OCI-LY7 (cell line): ENCODE measurements around the gene NDC80. TPM values are rescaled to one million over a fixed set of nuclear protein-coding genes. Genes with fewer than 3 reads are reported as not detected.
A peak's percentile ranks its signal among the peaks of the same experiment; 100 is the strongest.
"Not testable (repeated sequence)": the region's sequence is repeated elsewhere in the genome, so short reads cannot be mapped to it uniquely, and the experiment has no call there.

Experiments
- Bru-seq: library from RNA; stranded (reverse); fragments of 400-500 nt; gene quantifications from one replicate; lab custom pipeline; 2021; lab: Mats Ljungman, UMichigan
- BruChase-seq, 2 experiments: library from RNA; stranded (reverse); fragments of 400-500 nt; gene quantifications; one replicate each; lab custom pipeline; 2021; lab: Mats Ljungman, UMichigan
- BruUV-seq: library from RNA; stranded (reverse); fragments of 400-500 nt; replicated peaks from 2 replicates; lab custom pipeline; 2021; lab: Mats Ljungman, UMichigan
- CTCF ChIA-PET: fragments of 300-600 bp; sonication (Branson Sonifier 250); formaldehyde crosslinking; loops from one replicate; lab custom pipeline; 2022; ENCODE audit warnings: antibody characterized with exemption; ENCODE audit not compliant: unreplicated experiment; lab: Charles Lee
- POLR2A ChIA-PET: fragments of 300-600 bp; sonication (Branson Sonifier 250); formaldehyde crosslinking; loops from one replicate; lab custom pipeline; 2022; ENCODE audit warnings: antibody characterized with exemption; lab: Charles Lee
- DNase-seq: peaks from one replicate; pipeline ENCODE4 v3.0.0-alpha.2; 2015; ENCODE audit warnings: low spot score
- H2AFZ ChIP-seq: fragments of 200-600 bp; sonication (generic), shearing (Covaris generic); 2 replicates; pipeline ENCODE4 v1.6.1; 2014; ENCODE audit warnings: mild to moderate bottlenecking, antibody characterized with exemption, low read length, moderate library complexity
- H3K27ac ChIP-seq: fragments of 200-600 bp; sonication (generic); 2 replicates; pipeline ENCODE4 v1.5.1; 2014; ENCODE audit warnings: mixed run types, low read depth, mild to moderate bottlenecking, moderate library complexity, low read length, inconsistent platforms; ENCODE audit not compliant: poor library complexity, severe bottlenecking
- H3K36me3 ChIP-seq: fragments of 200-600 bp; sonication (generic); 2 replicates; pipeline ENCODE4 v1.6.1; 2014; ENCODE audit warnings: mild to moderate bottlenecking, antibody characterized with exemption, low read length, moderate library complexity, mixed read lengths; ENCODE audit not compliant: insufficient read depth
- H3K4me1 ChIP-seq: fragments of 200-600 bp; sonication (generic); 2 replicates; pipeline ENCODE4 v1.5.1; 2014; ENCODE audit warnings: mild to moderate bottlenecking, low read length; ENCODE audit not compliant: insufficient read depth, poor library complexity, severe bottlenecking
- H3K4me2 ChIP-seq: fragments of 200-600 bp; sonication (generic); 2 replicates; pipeline ENCODE4 v1.6.1; 2014; ENCODE audit warnings: mild to moderate bottlenecking, low read length
- H3K4me3 ChIP-seq: fragments of 200-600 bp; sonication (generic); 2 replicates; pipeline ENCODE4 v1.5.1; 2014; ENCODE audit warnings: mild to moderate bottlenecking, low read depth, low read length; ENCODE audit not compliant: poor library complexity, severe bottlenecking
- H3K79me2 ChIP-seq: fragments of 200-600 bp; sonication (generic); 2 replicates; pipeline ENCODE4 v1.6.1; 2016; ENCODE audit warnings: low read depth, mild to moderate bottlenecking, low read length, moderate library complexity, mixed read lengths; ENCODE audit not compliant: insufficient read depth
- H3K9me2 ChIP-seq: fragments of 200-600 bp; sonication (generic); 2 replicates; pipeline ENCODE4 v1.6.1; 2016; ENCODE audit warnings: mild to moderate bottlenecking, low read length, mixed read lengths; ENCODE audit not compliant: insufficient read depth
- H3K9me3 ChIP-seq: fragments of 200-600 bp; sonication (generic); 2 replicates; pipeline ENCODE4 v1.6.1; 2014; ENCODE audit warnings: mild to moderate bottlenecking, mixed run types, low read length, mixed read lengths
- H4K20me1 ChIP-seq: fragments of 200-600 bp; sonication (generic); 2 replicates; pipeline ENCODE4 v1.6.1; 2014; ENCODE audit warnings: mild to moderate bottlenecking, antibody characterized with exemption, low read length, moderate library complexity, mixed read lengths; ENCODE audit not compliant: insufficient read depth
- CTCF ChIP-seq: fragments of 200-600 bp; sonication (generic); conservative IDR thresholded peaks from 2 replicates; pipeline ENCODE4 v1.5.1; 2014; ENCODE audit warnings: mild to moderate bottlenecking, antibody characterized with exemption, low read length, moderate library complexity, mixed read lengths
- EZH2phosphoT487 ChIP-seq: fragments of 200-600 bp; sonication (generic); IDR thresholded peaks from 2 replicates; pipeline ENCODE4 v1.6.1; 2018; ENCODE audit warnings: low read depth, borderline replicate concordance, mild to moderate bottlenecking, mixed run types, antibody characterized with exemption, low read length, moderate library complexity, mixed read lengths
- intact Hi-C: fragments of 100-400 bp; cut with micrococcal nuclease; formaldehyde crosslinking; loops from one replicate; pipeline ENCODE4 v1.10.0; 2022; ENCODE audit not compliant: unreplicated experiment
- long read RNA-seq: library from polyadenylated mRNA; stranded (forward); transcript quantifications from one replicate; pipeline ENCODE4 v2.0.0, GENCODE V29; 2022
- total RNA-seq, 2 experiments: library from RNA; depleted of rRNA in 1 of 2; stranded (reverse); fragments of >200 nt in 1 of 2; shearing (Covaris generic) in 1 of 2; gene quantifications; 2 replicates each; pipeline ENCODE4 v1.2.3, GENCODE V29; 2014 to 2022

The NDC80 gene
- total RNA-seq (2014; rRNA removed; shearing (Covaris generic)) (73.0 and 91.1 TPM in 2 replicates), total RNA-seq (2022) (105 and 115 TPM in 2 replicates), Bru-seq, nascent RNA (percentile 96 among the genes with signal in this experiment), BruChase-seq, experiment 1, labeled RNA remaining after a 6-hour chase (percentile 88 among the genes with signal in this experiment), BruChase-seq, experiment 2, labeled RNA remaining after a 2-hour chase (percentile 92 among the genes with signal in this experiment)
- long read RNA-seq, transcript NDC80-201 (17 exons, 2,172 nt): major isoform, 137 of 165 reads
- long read RNA-seq, partial matches to known transcripts: 8 of 165 reads
- long read RNA-seq, other reads (novel, unspliced or antisense): 20 of 165 reads

DNA sequence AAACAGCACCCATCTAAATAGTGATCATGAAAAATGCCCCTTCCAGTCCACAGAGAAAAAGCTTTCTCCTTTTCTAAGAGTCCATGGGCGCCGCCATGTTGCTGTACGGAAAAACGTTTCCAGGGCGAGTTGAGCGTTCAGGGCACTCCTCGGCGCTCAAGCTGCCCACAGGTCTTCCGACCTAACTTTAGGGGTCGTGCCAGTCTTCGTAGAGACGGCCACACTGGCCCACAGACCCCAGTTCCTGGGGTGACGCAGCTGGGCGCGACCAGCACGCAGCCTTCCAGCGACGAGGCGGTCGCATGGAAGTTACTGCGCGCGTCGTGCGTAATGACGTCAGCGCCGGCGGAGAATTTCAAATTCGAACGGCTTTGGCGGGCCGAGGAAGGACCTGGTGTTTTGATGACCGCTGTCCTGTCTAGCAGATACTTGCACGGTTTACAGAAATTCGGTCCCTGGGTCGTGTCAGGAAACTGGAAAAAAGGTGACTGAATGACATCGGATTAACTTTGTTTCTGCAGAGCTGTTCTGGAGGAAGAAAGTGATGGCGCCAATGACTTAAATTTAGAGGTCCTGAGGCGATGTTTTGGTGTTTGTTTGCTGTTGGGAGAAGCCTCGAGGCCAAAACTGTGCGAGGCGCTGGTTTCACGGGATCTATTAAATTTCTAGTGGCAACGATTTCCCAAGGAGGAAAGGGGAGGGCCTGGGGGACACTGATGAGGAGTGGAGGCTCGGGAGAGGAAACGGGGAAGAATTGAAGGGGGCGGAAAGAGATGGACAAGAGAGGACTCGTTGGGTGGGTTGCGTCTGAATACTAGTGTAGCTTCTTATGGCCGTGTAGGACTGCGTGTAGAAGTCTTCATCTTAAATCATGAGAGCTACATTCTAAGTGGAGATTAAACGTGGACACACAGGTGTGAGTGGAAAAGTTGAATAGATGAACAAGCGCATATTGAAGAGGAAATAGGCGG lies at the start of gene NDC80, which contains the start of gene METTL4:
TSS of gene NDC80 (plus strand) at position 358 of the 971 bp plus-strand sequence. CDS start 1,429 bp downstream, outside the sequence.
TSS of gene METTL4 (minus strand) at position 306 of the 971 bp plus-strand sequence. CDS start 4,289 bp downstream, outside the sequence.
- H3K4me3 ChIP-seq: peak within 1 kb of the TSS; percentile 84
- no peaks in the 10 kb centered on the region for H3K9me3 ChIP-seq
- CTCF ChIA-PET: interaction anchor here (1.1 kb wide), 1 partner anchor 1076 kb away, joined by 3 read pairs; no protein-coding TSS in a partner anchor
- BruUV-seq: no TSS peak
- TF ChIP-seq CTCF (no peak), EZH2phosphoT487 (no peak)
- intact Hi-C loops: loop anchor here (1.0 to 5.0 kb wide), 3 partner anchors 65 to 676 kb away; partner anchors contain the start of genes MYL12A and SMCHD1
- DNase-seq: peak; percentile 94
- H3K4me1 ChIP-seq: peaks cover 19% of the 10 kb centered on the region
- H3K79me2 ChIP-seq: peaks cover 73% of the 10 kb centered on the region
- H3K4me2 ChIP-seq: peak within 1 kb of the TSS; percentile 95
- H2AFZ ChIP-seq: peak within 1 kb of the TSS; percentile 66
- POLR2A ChIA-PET: interaction anchor here (1.2 to 2.0 kb wide), 6 partner anchors 9 to 65 kb away, joined by 3 to 8 read pairs (median 6); no protein-coding TSS in a partner anchor
- H4K20me1 ChIP-seq: peaks cover 4% of the 10 kb centered on the region; the same call in 1 of the 2 replicates
- H3K27ac ChIP-seq: peak within 1 kb of the TSS; percentile 78
- peaks cover 59% of the 10 kb centered on the region for H3K36me3 ChIP-seq
- H3K9me2 ChIP-seq: no peaks in the 10 kb centered on the region

DNA sequence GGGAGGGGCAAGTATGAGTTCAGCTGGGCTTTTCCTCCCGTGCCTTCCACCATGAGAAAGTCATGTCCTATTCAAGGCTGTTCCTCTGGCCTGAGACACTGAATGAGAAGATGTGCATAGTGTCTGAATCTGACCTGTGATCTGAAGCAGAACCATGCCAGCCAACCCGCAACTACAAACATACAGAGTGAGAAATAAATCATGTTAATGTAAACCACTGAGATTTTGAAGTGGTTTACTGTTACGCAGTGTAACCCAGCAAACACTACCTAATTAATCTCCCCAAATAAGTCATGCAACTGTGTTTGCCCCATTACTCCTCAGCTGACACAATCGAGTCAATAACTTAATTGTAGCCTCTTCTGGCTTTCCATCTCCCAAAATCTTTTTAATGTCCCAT lies 49.2 kb upstream of the NDC80 start:
- TF ChIP-seq CTCF (no peak), EZH2phosphoT487 (no peak)
- Histone ChIP-seq H3K27ac (no peak overlapping the region), H4K20me1 (no peaks in the 10 kb centered on the region), H3K4me3 (no peak overlapping the region), H3K4me1 (no peaks in the 10 kb centered on the region), H3K36me3 (no peaks in the 10 kb centered on the region), H2AFZ (0 out of 2 replicates have a peak overlapping the region, but pooled peaks have one; percentile 3), H3K4me2 (no peak overlapping the region), H3K9me2 (no peaks in the 10 kb centered on the region), H3K79me2 (no peaks in the 10 kb centered on the region), H3K9me3 (no peaks in the 10 kb centered on the region)
- intact Hi-C loops: no loop called here
- no TSS peak for BruUV-seq
- POLR2A ChIA-PET: interaction anchor here (0.6 to 1.9 kb wide), 6 partner anchors 11 to 1240 kb away, joined by 3 to 15 read pairs (median 4); no protein-coding TSS in a partner anchor
- CTCF ChIA-PET: no interaction called here
- DNase-seq: no peak

GRCh38 chr18:2524794-2525198 lies 46.6 kb upstream of the NDC80 start:
- CTCF ChIA-PET: not testable (repeated sequence)

More at GRCh38 chr18:2524794-2525198, 46.6 kb upstream of the NDC80 start:
- H3K9me2 ChIP-seq, H4K20me1 ChIP-seq, intact Hi-C loops, H3K36me3 ChIP-seq, DNase-seq, H3K4me1 ChIP-seq, H2AFZ ChIP-seq, H3K79me2 ChIP-seq, H3K4me2 ChIP-seq, BruUV-seq, H3K4me3 ChIP-seq, H3K9me3 ChIP-seq, H3K27ac ChIP-seq: not testable (repeated sequence)
- POLR2A ChIA-PET: interaction anchor here (0.5 to 2.5 kb wide), 8 partner anchors 10 to 1570 kb away, joined by 3 to 17 read pairs (median 4); no protein-coding TSS in a partner anchor
